GM21515 (cell line): ENCODE measurements around the gene BPI.
"Not testable (repeated sequence)": the region's sequence is repeated elsewhere in the genome, so short reads cannot be mapped to it uniquely, and the experiment has no call there.

Source experiments
- ATAC-seq: cut with Tn5 transposase; IDR thresholded peaks from one replicate; pipeline ENCODE4 v1.9.1; 2021; ENCODE audit not compliant: unreplicated experiment

The BPI gene

DNA sequence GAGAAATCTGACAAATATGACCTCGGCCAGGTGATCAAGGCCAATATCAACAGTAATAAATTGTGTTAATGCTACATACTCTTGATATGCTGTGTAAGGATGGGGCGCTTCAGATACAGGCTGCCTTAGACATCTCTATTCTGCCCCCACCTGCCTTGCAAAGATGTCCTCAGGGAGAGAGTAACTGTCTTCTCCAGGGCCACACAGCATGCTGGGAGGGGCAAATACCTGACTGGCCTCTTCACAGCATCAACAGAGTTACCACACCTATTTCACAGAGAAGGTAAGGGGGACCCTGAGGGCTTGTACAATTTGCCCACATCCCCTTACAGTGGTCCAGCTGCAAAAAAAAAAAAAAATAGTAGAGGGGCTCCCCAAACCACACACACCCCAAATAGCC is 26.3 kb upstream of the BPI start:
- ATAC-seq: no peak

- ATAC-seq: no peak
These were observed 25.8 kb upstream of the BPI start for GRCh38 chr20:38278131-38278530.

DNA sequence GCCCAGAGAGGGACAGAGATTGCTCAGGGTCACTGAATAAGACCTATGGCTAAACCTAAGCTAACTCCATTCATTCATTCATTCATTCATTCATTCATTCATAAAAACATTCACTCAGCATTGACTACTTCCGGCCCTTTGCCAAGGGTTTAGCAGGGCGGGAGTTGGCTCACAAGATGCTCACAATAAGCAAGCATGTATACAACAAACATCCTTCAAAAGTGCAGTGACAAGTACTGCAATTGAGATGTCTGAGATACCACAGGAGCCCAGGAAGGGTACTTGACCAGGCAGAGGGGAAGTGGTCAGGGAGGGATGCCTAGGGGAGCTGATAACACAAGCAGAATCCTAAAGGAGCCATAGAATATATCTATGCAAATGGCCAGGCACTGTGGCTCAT is 25.2 kb upstream of the BPI start:
- ATAC-seq: no peak

- not testable (repeated sequence) for ATAC-seq
These were observed 22.6 kb upstream of the BPI start for GRCh38 chr20:38281176-38281915.

- no peak for ATAC-seq
These were observed 20.7 kb upstream of the BPI start for GRCh38 chr20:38283236-38283635.

GRCh38 chr20:38284066-38284650 is 19.8 kb upstream of the BPI start:
- not testable (repeated sequence) for ATAC-seq

DNA sequence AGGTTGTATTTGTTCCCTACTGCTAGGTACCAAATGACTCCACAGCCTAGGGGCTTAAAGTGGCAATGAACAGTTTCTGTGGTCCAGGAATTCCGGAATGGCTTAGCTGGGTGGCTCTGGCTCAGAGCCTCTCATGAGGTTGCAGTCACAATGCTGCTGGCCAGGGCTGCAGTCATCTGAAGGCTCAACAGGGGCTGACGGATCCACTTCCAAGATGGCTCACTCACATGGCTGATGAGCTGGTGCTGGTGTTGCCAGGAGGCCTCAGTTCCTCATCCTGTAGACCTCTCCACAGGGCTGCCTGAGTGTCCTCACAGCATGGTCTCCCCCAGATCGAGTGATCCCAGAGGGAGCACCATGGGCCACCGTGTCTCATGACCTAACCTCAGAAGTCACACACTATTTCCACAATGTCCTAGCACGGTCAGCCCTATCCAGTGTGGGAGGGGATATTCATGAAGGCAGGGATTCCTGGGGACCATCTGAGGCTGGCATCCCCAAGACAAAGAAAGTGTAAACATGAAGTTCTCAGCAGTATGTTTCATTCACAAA is 19.0 kb upstream of the BPI start:
- ATAC-seq: no peak

DNA sequence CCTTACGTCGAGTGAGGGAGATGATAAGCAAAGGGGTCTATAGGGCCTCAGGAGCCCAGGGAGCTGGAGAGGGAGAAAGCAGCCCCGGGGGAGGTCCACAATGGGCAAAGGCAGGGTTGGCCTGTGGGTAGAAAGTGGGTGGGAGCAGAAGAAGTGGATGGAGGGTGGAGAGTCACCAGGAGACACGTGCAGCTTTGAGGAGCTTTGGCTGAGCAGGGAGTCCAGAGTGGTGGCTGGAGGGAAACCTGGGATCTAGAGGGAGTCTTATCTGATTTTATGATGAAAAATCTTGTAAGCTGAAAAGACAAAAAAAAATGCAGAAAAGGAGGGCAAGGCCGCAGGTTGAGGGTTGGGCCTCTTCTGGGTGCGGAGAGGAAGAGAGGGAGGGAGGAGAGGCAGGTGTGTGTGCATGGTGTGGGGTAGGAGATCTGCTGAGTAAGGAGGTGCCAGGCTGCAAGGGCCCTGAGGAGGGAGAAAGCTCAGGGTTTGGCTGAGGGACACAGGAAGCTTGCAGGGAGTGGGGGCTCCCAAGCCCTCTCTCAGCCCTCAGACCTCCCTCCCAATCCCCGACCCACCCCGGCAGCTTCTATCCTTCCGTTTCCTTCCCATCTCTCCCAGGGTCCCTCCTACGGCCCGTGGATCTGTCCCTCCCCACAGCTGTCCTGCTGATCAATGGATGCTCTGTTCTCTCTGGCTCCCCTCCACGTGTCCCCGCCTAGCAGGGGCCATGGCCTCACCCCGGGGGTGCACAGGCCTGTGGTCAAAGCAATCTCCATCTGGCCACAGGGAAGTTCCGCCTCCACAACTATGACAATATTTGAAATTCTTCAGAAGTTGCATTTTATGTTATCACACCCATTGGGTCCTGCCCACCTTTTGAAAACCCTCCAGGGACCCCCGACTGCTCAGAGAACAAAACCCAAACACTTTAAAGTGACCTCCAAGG is 17.1 kb upstream of the BPI start:
- no peak for ATAC-seq

DNA sequence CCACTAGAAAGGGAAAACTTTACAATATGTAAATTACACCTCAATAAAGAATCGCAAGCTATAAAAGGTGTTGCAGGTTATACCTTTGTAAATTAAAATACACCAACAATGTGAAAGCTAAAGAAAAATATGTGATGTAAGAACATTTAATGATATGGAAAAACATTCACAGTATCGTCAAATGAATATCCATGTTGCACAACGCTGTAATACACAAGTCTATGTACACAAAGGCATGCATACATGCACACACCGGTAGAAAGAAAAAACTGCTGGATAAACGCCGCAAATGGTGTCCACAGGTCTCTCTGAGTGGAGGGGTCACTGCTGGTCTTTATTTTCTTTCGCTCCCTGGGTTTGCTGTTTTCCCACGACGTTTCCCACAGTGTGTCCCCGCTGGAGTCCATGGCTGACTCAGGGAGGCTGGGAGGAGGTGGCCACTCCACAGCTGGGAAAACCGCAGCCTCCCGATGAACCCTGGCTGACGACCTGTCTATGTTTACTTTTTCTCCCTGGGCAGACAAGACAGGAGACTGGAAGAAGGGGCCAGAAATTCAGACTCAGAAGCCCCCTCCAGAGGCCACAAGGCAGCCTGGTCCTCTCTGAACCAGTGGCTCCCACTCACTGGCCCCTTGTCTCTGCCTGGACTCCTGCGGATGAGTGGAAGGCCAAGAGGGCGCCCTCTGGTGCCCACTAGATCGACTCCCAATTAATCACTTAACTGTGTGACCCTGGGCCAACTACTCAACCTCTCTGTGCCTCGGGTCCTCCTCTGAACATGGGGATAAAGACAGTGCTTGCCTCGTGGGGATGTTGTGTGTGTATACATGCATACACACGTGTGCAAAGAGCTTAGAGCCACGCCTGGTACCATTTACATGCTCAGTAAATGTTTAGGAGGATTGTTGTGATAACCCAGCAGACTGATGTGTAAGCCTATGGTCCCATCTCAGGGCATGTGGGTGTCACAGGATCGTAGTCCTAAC is 12.8 kb upstream of the BPI start:
- no peak for ATAC-seq

- no peak for ATAC-seq
These were observed 12.0 kb upstream of the BPI start for GRCh38 chr20:38291966-38292365.

DNA sequence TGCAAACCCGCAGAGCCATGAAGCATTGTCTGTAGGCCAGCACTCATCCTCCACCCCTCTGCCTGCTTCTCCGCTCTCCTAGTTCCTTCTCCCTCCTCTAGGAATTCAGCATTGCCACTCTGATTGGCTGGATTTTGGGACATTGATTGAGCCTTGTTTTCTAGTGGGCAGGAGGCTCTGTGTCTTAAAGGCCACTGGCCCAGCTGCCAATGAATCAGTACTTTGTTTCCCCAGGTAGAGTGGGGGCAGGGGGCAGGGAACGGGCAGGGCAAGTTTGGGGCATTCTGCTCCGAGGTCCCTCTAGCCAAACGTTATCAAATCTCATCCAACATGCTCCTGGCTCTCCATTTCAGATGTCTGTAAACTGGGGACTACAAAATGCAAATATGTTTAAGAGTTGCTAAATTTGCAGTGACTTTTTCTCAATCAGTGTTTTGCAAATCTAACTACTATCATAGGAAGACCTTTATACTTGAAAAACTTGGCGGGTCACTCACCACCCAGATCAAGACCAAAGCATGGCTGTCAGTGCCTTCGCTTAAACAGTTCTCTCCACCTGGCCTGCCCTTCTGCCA is 10.4 kb upstream of the BPI start:
- no peak for ATAC-seq

- no peak for ATAC-seq
These were observed 9.8 kb upstream of the BPI start for GRCh38 chr20:38294076-38294591.

GRCh38 chr20:38295811-38296210 is 8.1 kb upstream of the BPI start:
- ATAC-seq: no peak

- no peak for ATAC-seq
These were observed 7.5 kb upstream of the BPI start for GRCh38 chr20:38296433-38296832.

GRCh38 chr20:38297916-38298674 is 5.9 kb upstream of the BPI start:
- ATAC-seq: no peak

- no peak for ATAC-seq
These were observed 5.1 kb upstream of the BPI start for GRCh38 chr20:38298768-38299288.

- ATAC-seq: no peak
These were observed 4.0 kb upstream of the BPI start for GRCh38 chr20:38299963-38300362.

GRCh38 chr20:38300438-38300837 is 3.5 kb upstream of the BPI start:
- ATAC-seq: no peak

GRCh38 chr20:38301309-38301708 is 2.6 kb upstream of the BPI start:
- ATAC-seq: no peak
